ENCODE data around the gene C1orf56. TPM values are rescaled to one million over a fixed set of nuclear protein-coding genes. Genes with fewer than 3 reads are reported as not detected.

The C1orf56 gene
- total and polyA plus RNA-seq, 2 donors (not counting 1 experiment from before 2014, with no cell fraction given): 1.5 to 3.5 TPM

DNA sequence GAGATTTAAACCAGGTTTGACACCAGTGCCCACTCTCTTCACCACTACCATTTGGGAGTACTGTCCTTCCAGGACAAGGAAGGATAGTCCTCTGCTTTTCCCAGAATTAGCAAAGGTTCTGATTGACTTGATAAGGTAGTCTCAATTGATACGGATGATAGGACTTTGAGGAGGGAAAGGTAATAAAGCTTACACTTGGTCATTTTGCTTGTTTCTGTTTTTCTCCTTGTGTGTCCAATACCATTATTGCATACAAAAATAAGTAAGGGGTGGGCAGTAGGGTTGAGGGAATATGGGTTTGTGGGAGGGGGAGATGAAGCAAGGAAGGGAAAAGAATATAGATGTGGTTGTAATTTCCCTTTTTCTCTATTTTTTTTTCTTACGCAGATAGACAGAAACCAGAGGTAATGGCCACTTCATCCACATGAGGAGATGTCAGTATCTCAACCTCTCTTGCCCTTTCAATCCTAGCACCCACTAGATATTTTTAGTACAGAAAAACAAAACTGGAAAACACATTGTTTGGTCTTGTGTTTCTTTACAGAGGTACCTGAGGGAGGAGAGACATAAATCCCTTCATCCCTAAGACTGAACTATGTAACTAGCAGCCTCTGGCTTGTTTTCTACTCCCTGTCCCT is 2.6 kb downstream of the C1orf56 start:
- TF ChIP-seq EZH2 (IDR thresholded peaks at IDR 0.05; ENCODE audit: low read length, missing control alignments): no peak
- TF ChIP-seq, protein P1, sequence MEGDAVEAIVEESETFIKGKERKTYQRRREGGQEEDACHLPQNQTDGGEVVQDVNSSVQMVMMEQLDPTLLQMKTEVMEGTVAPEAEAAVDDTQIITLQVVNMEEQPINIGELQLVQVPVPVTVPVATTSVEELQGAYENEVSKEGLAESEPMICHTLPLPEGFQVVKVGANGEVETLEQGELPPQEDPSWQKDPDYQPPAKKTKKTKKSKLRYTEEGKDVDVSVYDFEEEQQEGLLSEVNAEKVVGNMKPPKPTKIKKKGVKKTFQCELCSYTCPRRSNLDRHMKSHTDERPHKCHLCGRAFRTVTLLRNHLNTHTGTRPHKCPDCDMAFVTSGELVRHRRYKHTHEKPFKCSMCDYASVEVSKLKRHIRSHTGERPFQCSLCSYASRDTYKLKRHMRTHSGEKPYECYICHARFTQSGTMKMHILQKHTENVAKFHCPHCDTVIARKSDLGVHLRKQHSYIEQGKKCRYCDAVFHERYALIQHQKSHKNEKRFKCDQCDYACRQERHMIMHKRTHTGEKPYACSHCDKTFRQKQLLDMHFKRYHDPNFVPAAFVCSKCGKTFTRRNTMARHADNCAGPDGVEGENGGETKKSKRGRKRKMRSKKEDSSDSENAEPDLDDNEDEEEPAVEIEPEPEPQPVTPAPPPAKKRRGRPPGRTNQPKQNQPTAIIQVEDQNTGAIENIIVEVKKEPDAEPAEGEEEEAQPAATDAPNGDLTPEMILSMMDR (conservative IDR thresholded peaks at IDR 0.05 in 1 of 2, IDR thresholded peaks at IDR 0.05 in 1 of 2; ENCODE audit: low read depth in 1 of 2, low read length in 2 of 2): no peak
- H4K20me1 ChIP-seq (ENCODE audit: control insufficient read depth, extremely low read depth, insufficient read depth, low read length): no peaks in the 10 kb centered on the region
- no peak overlapping the region for H3K9ac ChIP-seq (ENCODE audit: insufficient read depth, low read length)
- H3K4me2 ChIP-seq (ENCODE audit: extremely low read depth, insufficient read depth, low read length): no peak overlapping the region
- H3K9me3 ChIP-seq (ENCODE audit: control insufficient read depth, insufficient read depth, low read depth, low read length): no peaks in the 10 kb centered on the region
- peaks cover 7% of the 10 kb centered on the region for H3K79me2 ChIP-seq (ENCODE audit: control insufficient read depth, insufficient read depth, low read length)
- no peak overlapping the region for H3K27ac ChIP-seq (ENCODE audit: insufficient read depth, low read length)
- H3K4me3 ChIP-seq (replicated peaks in 1 of 4; ENCODE audit: control extremely low read depth in 1 of 4, insufficient read depth in 1 of 4, low read depth in 3 of 4, low read length in 4 of 4): no peak overlapping the region
- H3K4me1 ChIP-seq (ENCODE audit: control insufficient read depth, extremely low read depth, insufficient read depth, low read length): peaks cover 2% of the 10 kb centered on the region
- no peak for DNase-seq (ENCODE audit: low read depth in 2 of 2)
- peaks cover 12% of the 10 kb centered on the region for H3K36me3 ChIP-seq (ENCODE audit: control insufficient read depth, insufficient read depth, low read length)
- H3K27me3 ChIP-seq (ENCODE audit: control insufficient read depth, insufficient read depth, low read length): no peaks in the 10 kb centered on the region
- no peak overlapping the region for H2AFZ ChIP-seq (ENCODE audit: low read length)

DNA sequence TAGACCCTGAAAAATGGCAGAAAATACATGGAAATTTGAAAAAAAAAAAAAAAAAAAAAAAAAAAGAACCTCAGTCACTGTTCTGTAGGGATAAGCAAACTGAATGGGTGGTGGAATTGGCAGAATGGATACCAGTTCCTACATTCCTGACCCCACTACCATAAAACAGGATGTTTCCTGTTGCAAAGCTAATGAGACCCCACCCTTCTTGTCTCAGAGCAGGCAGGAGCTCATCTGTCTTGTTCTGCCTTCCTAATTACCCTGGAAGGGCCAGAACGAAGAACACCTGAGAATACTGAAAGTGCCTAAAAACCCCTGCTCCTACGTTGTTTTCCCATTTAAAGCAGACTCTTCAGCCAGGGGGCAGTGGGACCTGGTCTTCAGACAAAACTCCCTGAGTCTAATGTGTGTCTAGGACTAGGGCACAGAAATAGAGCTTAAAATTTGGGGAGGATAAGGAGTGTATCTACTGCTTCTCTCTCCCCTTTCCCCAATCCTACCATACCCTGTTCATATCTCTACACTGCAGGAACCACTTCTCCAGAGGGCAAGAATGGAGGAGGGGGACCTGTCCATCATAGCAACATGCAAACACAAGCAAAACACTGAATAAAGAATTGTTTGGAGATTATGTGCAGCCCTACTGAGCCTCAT is 3.9 kb downstream of the C1orf56 start:
- Histone ChIP-seq H3K36me3 (ENCODE audit: control insufficient read depth, insufficient read depth, low read length) (peaks cover 18% of the 10 kb centered on the region), H4K20me1 (ENCODE audit: control insufficient read depth, extremely low read depth, insufficient read depth, low read length) (no peaks in the 10 kb centered on the region), H3K9me3 (ENCODE audit: control insufficient read depth, insufficient read depth, low read depth, low read length) (no peaks in the 10 kb centered on the region), H2AFZ (ENCODE audit: low read length) (no peak overlapping the region), H3K4me3 (replicated peaks in 1 of 4; ENCODE audit: control extremely low read depth in 1 of 4, insufficient read depth in 1 of 4, low read depth in 3 of 4, low read length in 4 of 4) (no peak overlapping the region), H3K27ac (ENCODE audit: insufficient read depth, low read length) (no peak overlapping the region), H3K27me3 (ENCODE audit: control insufficient read depth, insufficient read depth, low read length) (no peaks in the 10 kb centered on the region), H3K79me2 (ENCODE audit: control insufficient read depth, insufficient read depth, low read length) (peaks cover 21% of the 10 kb centered on the region), H3K4me2 (ENCODE audit: extremely low read depth, insufficient read depth, low read length) (no peak overlapping the region), H3K9ac (ENCODE audit: insufficient read depth, low read length) (no peak overlapping the region), H3K4me1 (ENCODE audit: control insufficient read depth, extremely low read depth, insufficient read depth, low read length) (peaks cover 2% of the 10 kb centered on the region)
- TF ChIP-seq EZH2 (IDR thresholded peaks at IDR 0.05; ENCODE audit: low read length, missing control alignments): no peak
- TF ChIP-seq, protein P1 (conservative IDR thresholded peaks at IDR 0.05 in 1 of 2, IDR thresholded peaks at IDR 0.05 in 1 of 2; ENCODE audit: low read depth in 1 of 2, low read length in 2 of 2): no peak
- no peak for DNase-seq (ENCODE audit: low read depth in 2 of 2)

DNA sequence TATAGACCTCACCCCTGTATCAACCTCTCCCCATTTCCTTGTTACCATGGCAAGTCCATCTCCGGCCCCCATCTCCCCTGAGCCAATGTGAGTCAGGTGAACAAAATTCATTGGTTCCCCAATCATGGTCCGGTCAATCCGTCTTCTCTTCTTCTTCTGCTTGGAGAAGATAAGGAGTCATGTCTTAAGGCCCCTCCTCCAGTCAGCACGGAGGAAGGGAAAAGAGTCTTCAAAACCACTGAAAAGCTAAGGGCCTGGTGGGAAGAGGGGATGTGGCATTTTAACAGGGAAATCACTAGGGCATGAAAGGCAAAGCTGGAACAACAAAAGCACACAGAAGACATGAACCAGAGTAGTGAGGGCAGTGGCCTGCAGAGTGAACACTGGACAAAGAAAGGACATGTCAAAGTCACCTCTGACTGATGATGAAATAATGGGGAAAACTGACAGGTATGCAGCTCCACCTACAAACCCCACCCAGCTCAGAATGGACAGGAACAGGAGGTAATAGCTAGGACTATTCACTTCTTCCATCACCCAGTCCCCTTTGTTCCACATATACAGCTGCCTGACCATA is 7.5 kb downstream of the C1orf56 start:
- no peak overlapping the region for H3K4me2 ChIP-seq (ENCODE audit: extremely low read depth, insufficient read depth, low read length)
- H3K4me3 ChIP-seq (replicated peaks in 1 of 4; ENCODE audit: control extremely low read depth in 1 of 4, insufficient read depth in 1 of 4, low read depth in 3 of 4, low read length in 4 of 4): no peak overlapping the region
- H3K4me1 ChIP-seq (ENCODE audit: control insufficient read depth, extremely low read depth, insufficient read depth, low read length): peaks cover 11% of the 10 kb centered on the region
- no peak overlapping the region for H2AFZ ChIP-seq (ENCODE audit: low read length)
- H3K9me3 ChIP-seq (ENCODE audit: control insufficient read depth, insufficient read depth, low read depth, low read length): no peaks in the 10 kb centered on the region
- no peaks in the 10 kb centered on the region for H3K27me3 ChIP-seq (ENCODE audit: control insufficient read depth, insufficient read depth, low read length)
- H3K79me2 ChIP-seq (ENCODE audit: control insufficient read depth, insufficient read depth, low read length): peaks cover 49% of the 10 kb centered on the region
- H3K27ac ChIP-seq (ENCODE audit: insufficient read depth, low read length): no peak overlapping the region
- H4K20me1 ChIP-seq (ENCODE audit: control insufficient read depth, extremely low read depth, insufficient read depth, low read length): peaks cover 2% of the 10 kb centered on the region
- no peak overlapping the region for H3K9ac ChIP-seq (ENCODE audit: insufficient read depth, low read length)
- no peak for DNase-seq (ENCODE audit: low read depth in 2 of 2)
- peaks cover 20% of the 10 kb centered on the region for H3K36me3 ChIP-seq (ENCODE audit: control insufficient read depth, insufficient read depth, low read length)
- no peak for TF ChIP-seq EZH2 (IDR thresholded peaks at IDR 0.05; ENCODE audit: low read length, missing control alignments)
- TF ChIP-seq, protein P1 (conservative IDR thresholded peaks at IDR 0.05 in 1 of 2, IDR thresholded peaks at IDR 0.05 in 1 of 2; ENCODE audit: low read depth in 1 of 2, low read length in 2 of 2): no peak

Measured in fibroblast of lung (primary cell).